NCI-H2081 (cell line): ENCODE measurements around the gene RIPOR1.
A peak's percentile ranks its signal among the peaks of the same experiment; 100 is the strongest.

Experiments
- DNase-seq, 2 experiments: peaks; one replicate each; lab custom pipeline; 2025; lab: John Stamatoyannopoulos, UW

Gene RIPOR1

GRCh38 chr16:67539691-67540635 is 11.3 kb downstream of the RIPOR1 start:
- no peak for DNase-seq

DNA sequence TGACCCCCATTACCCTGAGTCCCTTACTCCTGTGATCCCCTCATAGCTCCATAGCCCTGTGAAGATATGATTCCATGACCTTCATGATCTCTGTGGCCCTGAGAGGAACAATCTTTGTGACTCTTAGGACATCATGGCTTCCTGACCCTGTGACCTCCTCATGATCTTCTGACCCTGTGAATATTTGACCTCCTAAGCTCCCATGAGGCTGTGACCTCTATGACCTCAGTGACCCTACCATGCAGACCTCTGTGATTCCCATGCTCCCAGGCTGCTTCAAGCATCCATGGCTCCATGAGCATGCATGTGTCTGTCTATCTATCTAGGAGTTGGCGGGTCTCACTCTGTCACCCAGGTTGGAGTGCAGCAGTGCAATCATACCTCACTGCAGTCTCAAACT is 12.1 kb downstream of the RIPOR1 start:
- DNase-seq: no peak

GRCh38 chr16:67541391-67542263 is 13.0 kb downstream of the RIPOR1 start:
- no peak for DNase-seq

DNA sequence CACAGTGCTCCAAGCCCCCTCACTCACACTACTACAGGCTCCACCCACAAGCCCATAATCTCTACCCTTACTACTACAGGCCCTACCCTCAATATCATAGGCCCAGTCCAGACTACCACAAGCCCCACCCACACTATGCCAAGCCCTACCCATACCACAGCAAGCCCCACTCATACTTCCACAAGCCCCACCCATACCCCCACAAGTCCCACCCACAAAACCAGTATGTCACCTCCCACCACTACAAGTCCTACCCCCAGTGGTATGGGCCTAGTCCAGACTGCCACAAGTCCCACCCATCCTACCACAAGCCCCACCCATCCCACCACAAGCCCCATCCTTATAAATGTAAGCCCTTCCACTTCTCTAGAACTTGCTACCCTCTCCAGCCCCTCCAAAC is 13.8 kb downstream of the RIPOR1 start:
- no peak for DNase-seq

GRCh38 chr16:67543036-67543435 is 14.4 kb downstream of the RIPOR1 start:
- no peak for DNase-seq

- DNase-seq: no peak
Measured at GRCh38 chr16:67543582-67543981, 15.0 kb downstream of the RIPOR1 start.

GRCh38 chr16:67544329-67544841 is 15.8 kb downstream of the RIPOR1 start:
- DNase-seq: no peak

DNA sequence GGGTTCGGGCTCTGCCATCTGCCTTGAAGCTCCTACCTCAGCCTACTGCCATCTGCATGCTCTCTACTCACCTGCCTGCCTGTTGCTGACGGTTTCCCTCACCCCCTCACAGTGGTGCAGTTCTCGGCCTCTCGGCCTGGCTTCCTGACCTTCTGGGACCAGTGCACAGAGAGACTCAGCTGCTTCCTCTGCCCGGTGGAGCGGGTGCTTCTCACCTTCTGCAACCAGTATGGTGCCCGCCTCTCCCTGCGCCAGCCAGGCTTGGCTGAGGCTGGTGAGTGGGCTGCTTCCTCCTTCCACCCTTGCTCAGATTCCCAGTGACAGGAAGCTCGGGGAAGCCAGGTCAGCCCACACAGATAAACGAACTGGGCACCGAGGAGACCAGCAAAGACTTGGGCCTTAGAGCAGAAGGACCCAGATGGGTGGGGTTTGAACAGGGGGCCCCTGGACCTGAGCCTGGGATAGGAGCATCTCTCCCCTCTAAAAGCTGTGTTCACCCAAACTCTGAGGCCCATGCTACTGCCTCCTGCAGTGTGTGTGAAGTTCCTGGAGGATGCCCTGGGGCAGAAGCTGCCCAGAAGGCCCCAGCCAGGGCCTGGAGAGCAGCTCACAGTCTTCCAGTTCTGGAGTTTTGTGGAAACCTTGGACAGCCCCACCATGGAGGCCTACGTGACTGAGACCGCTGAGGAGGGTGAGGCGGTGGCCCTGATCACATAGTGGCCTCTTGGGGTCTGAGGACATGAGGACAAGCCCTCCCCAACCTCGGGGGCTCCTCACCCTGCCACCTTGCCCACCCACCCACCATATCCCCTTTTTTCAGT is 16.4 kb downstream of the RIPOR1 start:
- DNase-seq: no peak

- no peak for DNase-seq
Measured at GRCh38 chr16:67545665-67546024, 17.0 kb downstream of the RIPOR1 start.

DNA sequence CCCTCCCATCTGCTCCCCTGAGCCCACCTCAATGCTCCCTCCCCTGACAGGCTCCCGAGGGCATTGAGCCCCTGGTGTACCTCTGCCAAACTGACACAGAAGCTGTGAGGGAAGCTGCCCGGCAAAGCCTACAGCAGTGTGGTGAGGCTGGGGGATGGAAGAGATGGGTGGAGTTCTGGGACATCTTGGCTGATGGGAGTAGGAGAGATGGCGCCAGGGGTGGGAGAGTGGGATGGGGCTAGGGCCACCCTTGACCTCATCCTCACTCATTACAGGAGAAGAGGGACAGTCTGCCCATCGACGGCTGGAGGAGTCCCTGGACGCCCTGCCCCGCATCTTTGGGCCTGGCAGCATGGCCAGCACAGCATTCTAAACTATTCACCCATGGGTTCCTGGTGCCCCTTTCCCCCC is 17.5 kb downstream of the RIPOR1 start:
- no peak for DNase-seq

DNA sequence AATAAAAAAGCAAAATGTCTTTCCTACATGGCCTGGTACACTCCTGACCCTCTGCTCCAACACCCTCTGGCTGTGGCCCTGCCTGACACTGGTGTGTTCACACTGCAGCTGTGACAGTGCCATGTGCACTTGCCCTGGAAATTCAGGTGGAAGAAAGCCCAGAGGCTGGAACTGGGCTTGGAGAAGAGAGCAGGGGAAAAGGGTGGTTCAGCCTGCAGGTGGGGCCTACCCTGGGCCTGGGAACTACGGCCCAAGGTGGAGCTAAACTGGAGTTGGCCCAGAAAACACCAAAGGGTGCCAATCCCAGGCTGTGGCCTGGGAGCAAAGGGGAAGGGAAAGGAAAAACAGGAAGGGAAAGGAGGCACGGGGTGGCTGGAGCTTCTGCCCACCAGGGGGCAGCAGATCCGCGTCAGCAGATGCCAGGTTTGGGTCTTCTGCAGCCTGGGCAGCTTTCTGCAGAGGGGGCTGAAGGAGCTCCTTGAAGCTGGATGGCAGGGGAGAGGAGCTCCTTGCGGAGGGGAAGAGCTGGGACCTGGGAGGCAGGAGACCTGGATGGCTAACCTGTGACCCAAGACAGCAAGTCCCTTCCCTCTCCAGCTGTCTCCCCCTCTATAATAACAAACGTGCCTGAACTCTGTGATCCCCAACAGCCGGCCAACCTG is 18.3 kb downstream of the RIPOR1 start:
- peak; percentile 36 to 54 for DNase-seq

DNA sequence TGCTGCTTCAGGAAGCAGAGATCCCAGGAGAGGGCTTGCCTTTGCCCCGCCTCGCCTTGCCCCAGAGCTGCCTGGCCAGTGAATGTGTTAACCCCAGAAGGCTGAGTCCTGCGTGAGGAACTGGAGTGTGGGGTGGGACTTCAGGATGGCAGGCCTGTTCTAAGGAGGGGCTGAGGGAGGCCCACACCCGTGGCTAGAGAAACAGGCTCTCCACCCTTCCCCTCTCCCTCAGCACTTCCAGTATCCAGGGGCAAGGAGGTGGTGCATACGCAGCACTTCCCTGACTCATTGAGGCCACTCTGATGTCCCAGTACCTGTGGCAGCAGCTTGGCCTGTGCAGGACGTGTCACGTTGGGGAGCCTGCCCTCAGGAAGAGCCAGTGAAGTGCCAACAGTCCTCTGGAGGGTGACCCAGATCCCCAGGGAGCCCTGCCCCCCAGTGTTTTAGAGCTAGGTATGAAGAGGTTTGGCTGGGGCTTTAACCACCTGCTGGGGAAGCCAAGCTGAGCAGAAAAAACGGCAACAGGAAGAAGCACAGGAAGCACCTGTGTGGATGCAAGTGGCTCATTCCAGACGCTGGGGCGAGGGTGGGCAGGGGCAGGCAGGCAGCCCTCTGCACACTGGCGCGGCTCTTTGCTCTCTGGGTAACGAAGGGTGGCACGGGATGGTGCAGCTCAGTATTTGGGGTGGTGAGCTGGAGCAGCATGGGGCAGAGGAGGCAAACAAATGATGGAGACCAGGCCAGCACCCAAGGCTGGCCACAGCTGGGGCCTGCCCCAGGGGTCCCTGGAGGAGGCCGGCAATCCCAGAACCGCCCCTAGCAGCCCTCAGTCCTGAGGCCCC is 19.0 kb downstream of the RIPOR1 start:
- peak; percentile 25 to 54 for DNase-seq

DNA sequence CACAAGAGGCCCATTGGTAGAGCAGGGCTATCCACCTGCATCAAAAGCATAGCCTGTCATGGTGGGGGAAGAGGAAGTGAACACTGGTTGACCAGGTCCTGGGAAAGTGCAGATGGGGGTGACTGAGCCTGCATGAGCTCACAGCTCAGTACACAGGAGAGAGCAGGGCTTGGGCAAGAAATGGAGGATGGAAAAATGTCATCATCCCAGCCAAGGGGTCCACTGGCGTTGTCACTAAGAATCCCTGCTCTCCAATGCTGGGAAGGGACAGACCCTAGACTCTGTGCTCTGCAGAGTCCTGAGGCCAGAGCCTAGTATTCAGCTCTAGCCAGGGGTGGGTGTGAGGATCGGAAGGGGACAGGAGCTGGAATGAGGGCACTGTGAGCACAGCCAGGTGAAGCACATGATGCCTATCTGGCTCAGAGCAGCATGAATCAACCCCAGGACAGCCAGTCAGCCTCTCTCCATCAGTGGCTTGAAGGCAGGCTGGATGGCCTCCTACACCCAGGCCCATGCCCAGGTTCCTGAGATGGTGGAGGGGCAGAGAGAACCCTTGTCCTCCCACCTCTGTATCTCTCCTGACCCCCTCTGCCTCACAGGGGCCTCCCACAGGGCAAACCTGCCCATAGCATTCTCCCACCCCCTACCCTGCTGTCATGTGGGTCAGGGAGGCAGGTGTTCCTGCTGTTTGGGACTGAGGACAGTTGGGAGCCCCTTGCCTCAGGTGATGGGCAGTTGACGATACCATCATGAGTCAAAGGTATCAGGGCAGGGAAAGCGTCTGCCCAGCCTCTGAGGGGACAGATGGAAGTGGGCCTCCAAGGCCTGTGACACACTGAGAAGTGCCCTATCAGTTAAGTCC is 19.9 kb downstream of the RIPOR1 start:
- DNase-seq: no peak

DNA sequence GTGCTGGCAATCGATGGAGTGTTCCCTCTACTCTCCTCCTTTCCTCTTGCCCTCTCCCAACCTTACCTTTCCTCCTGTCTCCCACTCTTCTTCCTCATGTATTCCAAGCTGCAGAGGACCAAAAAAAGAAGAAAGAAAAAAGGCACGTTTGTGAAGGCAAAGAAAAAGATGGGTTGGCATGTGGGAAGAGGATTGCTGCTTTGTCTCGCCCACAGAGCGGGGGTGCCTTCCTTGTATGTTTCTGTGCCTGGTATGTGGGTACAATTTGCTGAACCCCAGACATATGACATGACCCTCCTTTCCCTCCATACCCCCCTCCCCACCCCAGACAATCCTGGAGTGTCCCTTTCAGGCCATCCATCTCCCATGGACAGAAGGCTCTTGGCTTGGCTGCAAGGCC is 20.6 kb downstream of the RIPOR1 start:
- DNase-seq: no peak

DNA sequence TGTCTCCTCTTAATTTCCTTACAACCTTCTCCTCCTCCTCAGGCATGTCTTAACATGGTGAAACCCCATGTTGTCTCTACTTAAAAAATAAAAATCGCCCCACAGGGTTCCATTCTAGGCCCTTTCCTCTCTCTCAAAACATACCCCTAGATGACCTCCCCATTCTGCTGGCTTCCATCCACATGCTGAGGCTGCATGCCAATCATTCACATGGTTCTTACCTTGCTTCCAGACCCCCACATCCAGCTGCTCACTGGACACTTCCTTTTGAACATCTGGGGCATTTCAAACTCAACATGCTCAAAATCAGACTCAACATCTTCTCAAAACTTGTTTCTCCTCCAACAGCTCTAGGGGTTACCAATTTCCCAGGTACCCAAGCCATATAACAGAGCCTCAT is 21.3 kb downstream of the RIPOR1 start:
- no peak for DNase-seq

GRCh38 chr16:67551091-67551490 is 22.5 kb downstream of the RIPOR1 start:
- DNase-seq: no peak

- peak in 1 of 2 experiments; percentile 8 for DNase-seq
Measured at GRCh38 chr16:67551972-67552371, 23.3 kb downstream of the RIPOR1 start.

GRCh38 chr16:67552476-67552875 is 23.8 kb downstream of the RIPOR1 start:
- DNase-seq: no peak

DNA sequence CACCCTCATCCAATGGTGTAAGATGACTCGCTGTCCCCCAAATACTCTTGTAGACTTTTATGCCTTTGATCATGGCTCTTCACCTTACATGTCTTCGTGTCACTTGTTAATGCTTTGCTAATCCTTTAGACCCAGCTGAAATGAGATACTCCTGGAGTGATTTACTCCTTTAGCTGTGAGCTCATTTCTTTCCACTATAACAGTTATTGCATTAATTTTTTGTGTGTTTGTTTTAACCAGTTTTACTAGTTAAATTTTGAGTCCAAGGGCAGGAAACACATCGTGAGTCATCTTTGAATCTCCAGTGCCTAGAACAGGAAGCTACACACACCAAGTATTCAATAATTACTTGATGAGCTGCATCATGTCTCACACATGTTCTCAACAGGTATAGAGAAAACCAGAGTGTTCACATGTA is 27.2 kb downstream of the RIPOR1 start:
- DNase-seq: no peak
